ENCODE data around the gene TRIM7. TPM values are rescaled to one million over a fixed set of nuclear protein-coding genes. Genes with fewer than 3 reads are reported as not detected.
A peak's percentile ranks its signal among the peaks of the same experiment; 100 is the strongest.

The TRIM7 gene
- total and polyA plus RNA-seq, 7 experiments from 2014 or later, result 0.28 to 6.1 (median 3.2) TPM; not detected in 1

- H3K36me3 Mint-ChIP-seq, result peaks cover 0 to 5% (median 0%) of the 10 kb centered on the region in 5 donors
- ATAC-seq (peak; percentile 93), DNase-seq (peak; percentile 42 to 94 (median 77))
- peaks cover 13 to 34% (median 28%) of the 10 kb centered on the region in 7 donors for H3K4me1 Mint-ChIP-seq
- no peaks in the 10 kb centered on the region for H3K36me3 ChIP-seq (ENCODE audit: control insufficient read depth in 2 of 3, insufficient read depth in 3 of 3, low read length in 3 of 3)
- peaks cover 0 to 32% (median 19%) of the 10 kb centered on the region in 5 donors for H3K27me3 Mint-ChIP-seq
- peaks cover 0 to 4% (median 0%) of the 10 kb centered on the region in 11 donors for H3K9me3 Mint-ChIP-seq
- peak overlapping the region; percentile 89 for H3K27ac ChIP-seq (ENCODE audit: low read depth, low read length)
- H3K4me3 ChIP-seq (ENCODE audit: low read length), result peak overlapping the region; percentile 67
- peak overlapping the region in 8 of 9 donors; percentile 83 to 96 (median 93) for H3K27ac Mint-ChIP-seq
- ChIA-PET CTCF (interaction anchor here (0.6 to 1.4 kb wide), 4 partner anchors 30 to 610 kb away, joined by 3 to 8 read pairs (median 4); no protein-coding TSS in a partner anchor), POLR2A (interaction anchor here (1.0 to 1.4 kb wide), 4 partner anchors 12 to 102 kb away, joined by 3 to 7 read pairs (median 6); no protein-coding TSS in a partner anchor)
- no peaks in the 10 kb centered on the region for H3K27me3 ChIP-seq (ENCODE audit: control insufficient read depth in 2 of 2, insufficient read depth in 2 of 2, low read length in 2 of 2)
- intact Hi-C loops (cut with micrococcal nuclease), result loop anchor here (1.0 to 2.0 kb wide), 4 partner anchors 29 to 357 kb away; partner anchors contain the start of gene MGAT1 (in 1 of the 2)
- H3K4me3 Mint-ChIP-seq, result peak overlapping the region; percentile 62 to 84 (median 77)
- peaks cover 15 to 19% of the 10 kb centered on the region in 2 donors for H3K4me1 ChIP-seq (ENCODE audit: control insufficient read depth in 2 of 2, insufficient read depth in 2 of 2, low read length in 2 of 2)
- no peaks in the 10 kb centered on the region for H3K9me3 ChIP-seq (ENCODE audit: control insufficient read depth in 2 of 3, low read length in 3 of 3)
Observed at GRCh38 chr5:181160152-181160754, 44.7 kb downstream of the TRIM7 start.

- POLR2A ChIA-PET, result interaction anchor here (1.0 to 1.4 kb wide), 4 partner anchors 13 to 102 kb away, joined by 3 to 7 read pairs (median 6); no protein-coding TSS in a partner anchor
- Histone ChIP-seq H3K9me3 (ENCODE audit: control insufficient read depth in 2 of 3, low read length in 3 of 3) (no peaks in the 10 kb centered on the region), H3K27ac (ENCODE audit: low read depth, low read length) (peak overlapping the region; percentile 89), H3K36me3 (ENCODE audit: control insufficient read depth in 2 of 3, insufficient read depth in 3 of 3, low read length in 3 of 3) (no peaks in the 10 kb centered on the region), H3K4me3 (ENCODE audit: low read length) (peak overlapping the region; percentile 67), H3K27me3 (ENCODE audit: control insufficient read depth in 2 of 2, insufficient read depth in 2 of 2, low read length in 2 of 2) (no peaks in the 10 kb centered on the region), H3K4me1 (ENCODE audit: control insufficient read depth in 2 of 2, insufficient read depth in 2 of 2, low read length in 2 of 2) (peaks cover 15 to 19% of the 10 kb centered on the region in 2 donors)
- intact Hi-C loops (cut with micrococcal nuclease), result loop anchor here (1.0 to 10.0 kb wide), 12 partner anchors 14 to 375 kb away; partner anchors contain the start of genes MGAT1 (in 1 of the 2), TRIM41 (in 1 of the 2) and ZFP62 (in 1 of the 2)
- Mint-ChIP-seq H3K4me3 (peak overlapping the region; percentile 57 to 84 (median 74)), H3K9me3 (peaks cover 0 to 8% (median 0%) of the 10 kb centered on the region in 11 donors), H3K36me3 (peaks cover 0 to 5% (median 0%) of the 10 kb centered on the region in 5 donors), H3K27me3 (peaks cover 0 to 31% (median 18%) of the 10 kb centered on the region in 5 donors), H3K27ac (peak overlapping the region; percentile 73 to 97 (median 94)), H3K4me1 (peaks cover 13 to 33% (median 27%) of the 10 kb centered on the region in 7 donors)
- ATAC-seq (peak; percentile 80), DNase-seq (peak; percentile 79 to 95 (median 87))
- CTCF ChIA-PET, result interaction anchor here (0.9 to 1.4 kb wide), 4 partner anchors 31 to 609 kb away, joined by 3 to 8 read pairs (median 4); no protein-coding TSS in a partner anchor
Observed at GRCh38 chr5:181159286-181160151, 45.5 kb downstream of the TRIM7 start.

- Histone ChIP-seq H3K9me3 (ENCODE audit: control insufficient read depth in 2 of 3, low read length in 3 of 3) (no peaks in the 10 kb centered on the region), H3K27ac (ENCODE audit: low read depth, low read length) (no peak overlapping the region), H3K36me3 (ENCODE audit: control insufficient read depth in 2 of 3, insufficient read depth in 3 of 3, low read length in 3 of 3) (no peaks in the 10 kb centered on the region), H3K27me3 (ENCODE audit: control insufficient read depth in 2 of 2, insufficient read depth in 2 of 2, low read length in 2 of 2) (no peaks in the 10 kb centered on the region), H3K4me3 (ENCODE audit: low read length) (no peak overlapping the region), H3K4me1 (ENCODE audit: control insufficient read depth in 2 of 2, insufficient read depth in 2 of 2, low read length in 2 of 2) (peaks cover 15 to 19% of the 10 kb centered on the region in 2 donors)
- ChIA-PET POLR2A (no interaction called here), CTCF (interaction anchor here (1.0 kb wide), 1 partner anchor 405 kb away, joined by 3 read pairs; no protein-coding TSS in a partner anchor)
- Mint-ChIP-seq H3K4me1 (peaks cover 11 to 34% (median 28%) of the 10 kb centered on the region in 7 donors), H3K4me3 (peak overlapping the region in 3 of 10 donors; percentile 58 to 83 (median 68)), H3K27ac (peak overlapping the region in 4 of 9 donors; percentile 73 to 95 (median 88)), H3K36me3 (peaks cover 0 to 4% (median 0%) of the 10 kb centered on the region in 5 donors), H3K27me3 (peaks cover 0 to 25% (median 16%) of the 10 kb centered on the region in 5 donors), H3K9me3 (peaks cover 0 to 9% (median 0%) of the 10 kb centered on the region in 11 donors)
- no peak for ATAC-seq
- DNase-seq, result no peak
- intact Hi-C loops (cut with micrococcal nuclease), result loop anchor here (1.0 to 10.0 kb wide), 8 partner anchors 14 to 375 kb away; partner anchors contain the start of genes TRIM41 (in 1 of the 2) and ZFP62 (in 1 of the 2)
Observed at GRCh38 chr5:181158869-181159268, 46.1 kb downstream of the TRIM7 start.

GRCh38 chr5:181156758-181157157, 48.2 kb downstream of the TRIM7 start:
- Histone ChIP-seq H3K4me1 (ENCODE audit: control insufficient read depth in 2 of 2, insufficient read depth in 2 of 2, low read length in 2 of 2) (peaks cover 15 to 17% of the 10 kb centered on the region in 2 donors), H3K4me3 (ENCODE audit: low read length) (no peak overlapping the region), H3K27me3 (ENCODE audit: control insufficient read depth in 2 of 2, insufficient read depth in 2 of 2, low read length in 2 of 2) (no peaks in the 10 kb centered on the region), H3K27ac (ENCODE audit: low read depth, low read length) (no peak overlapping the region), H3K9me3 (ENCODE audit: control insufficient read depth in 2 of 3, low read length in 3 of 3) (no peaks in the 10 kb centered on the region), H3K36me3 (ENCODE audit: control insufficient read depth in 2 of 3, insufficient read depth in 3 of 3, low read length in 3 of 3) (no peaks in the 10 kb centered on the region)
- Mint-ChIP-seq H3K27me3 (peaks cover 0 to 23% (median 8%) of the 10 kb centered on the region in 5 donors), H3K4me3 (no peak overlapping the region), H3K4me1 (peaks cover 6 to 22% (median 17%) of the 10 kb centered on the region in 7 donors), H3K9me3 (peaks cover 0 to 8% (median 0%) of the 10 kb centered on the region in 11 donors), H3K36me3 (no peaks in the 10 kb centered on the region), H3K27ac (no peak overlapping the region)
- ChIA-PET CTCF (interaction anchor here (0.6 kb wide), 1 partner anchor 107 kb away, joined by 3 read pairs; no protein-coding TSS in a partner anchor), POLR2A (interaction anchor here (0.5 kb wide), 1 partner anchor 9 kb away, joined by 6 read pairs; no protein-coding TSS in a partner anchor)
- DNase-seq (no peak), ATAC-seq (peak; percentile 15)
- intact Hi-C loops (cut with micrococcal nuclease), result loop anchor here in 1 of 2 donors (10.0 kb wide), 1 partner anchor 292 kb away; the partner anchor contains the start of gene ZFP62

- POLR2A ChIA-PET, result no interaction called here
- no peaks in the 10 kb centered on the region for H3K4me1 ChIP-seq (ENCODE audit: control insufficient read depth in 2 of 2, insufficient read depth in 2 of 2, low read length in 2 of 2)
- CTCF ChIA-PET, result no interaction called here
- intact Hi-C loops (cut with micrococcal nuclease), result loop anchor here in 1 of 2 donors (10.0 kb wide), 1 partner anchor 289 kb away; the partner anchor contains the start of gene ZFP62
- H3K27ac ChIP-seq (ENCODE audit: low read depth, low read length), result no peak overlapping the region
- Mint-ChIP-seq H3K9me3 (peaks cover 0 to 8% (median 0%) of the 10 kb centered on the region in 11 donors), H3K4me1 (peaks cover 0 to 8% (median 4%) of the 10 kb centered on the region in 7 donors), H3K27me3 (peaks cover 11 to 46% (median 14%) of the 10 kb centered on the region in 5 donors), H3K4me3 (no peak overlapping the region), H3K36me3 (no peaks in the 10 kb centered on the region), H3K27ac (peak overlapping the region in 1 of 9 donors; percentile 11)
- no peak for DNase-seq
- no peak for ATAC-seq
- H3K27me3 ChIP-seq (ENCODE audit: control insufficient read depth in 2 of 2, insufficient read depth in 2 of 2, low read length in 2 of 2), result no peaks in the 10 kb centered on the region
- H3K4me3 ChIP-seq (ENCODE audit: low read length), result no peak overlapping the region
- no peaks in the 10 kb centered on the region for H3K36me3 ChIP-seq (ENCODE audit: control insufficient read depth in 2 of 3, insufficient read depth in 3 of 3, low read length in 3 of 3)
- no peaks in the 10 kb centered on the region for H3K9me3 ChIP-seq (ENCODE audit: control insufficient read depth in 2 of 3, low read length in 3 of 3)
Observed at GRCh38 chr5:181153814-181154213, 51.2 kb downstream of the TRIM7 start.

All from naive thymus-derived CD4-positive, alpha-beta T cell (primary cell).